GM13977 (cell line): ENCODE measurements around the gene RIBC1.

Experiments
- DNase-seq: peaks from one replicate; pipeline ENCODE4 v3.0.0; 2012; ENCODE audit warnings: low spot score
- CTCF ChIP-seq: IDR thresholded peaks from 2 replicates; pipeline ENCODE4 v1.5.1; 2012; ENCODE audit warnings: mild to moderate bottlenecking, control low read depth; ENCODE audit not compliant: insufficient read depth; ENCODE audit errors: extremely low read depth, missing control alignments
- in situ Hi-C: fragments of 300-500 bp; cut with MboI; formaldehyde crosslinking; loops from one replicate; pipeline ENCODE4 v1.12.0; 2022; ENCODE audit warnings: low sequenced_read_pairs, low pct_unique_long_range_greater_than_20kb, mixed read lengths, inconsistent platforms; ENCODE audit not compliant: unreplicated experiment

RIBC1 gene

GRCh38 chrX:53422861-53423306 lies at the start of gene RIBC1:
Gene RIBC1 (plus strand): TSS chrX:53422873. CDS start chrX:53426277, 3,404 bp downstream.
- DNase-seq: no peak
- no peak for TF ChIP-seq CTCF
- in situ Hi-C loops: no loop called here

- in situ Hi-C loops: no loop called here
- no peak for TF ChIP-seq CTCF
Observed at GRCh38 chrX:53373307-53373706, 49.4 kb upstream of the RIBC1 start.

GRCh38 chrX:53374222-53374820 lies 48.4 kb upstream of the RIBC1 start:
- no peak for DNase-seq
- no peak for TF ChIP-seq CTCF
- in situ Hi-C loops: no loop called here

More at GRCh38 chrX:53373307-53373706, 49.4 kb upstream of the RIBC1 start:
- no peak for DNase-seq

GRCh38 chrX:53374923-53375322 lies 47.8 kb upstream of the RIBC1 start:
- in situ Hi-C loops: no loop called here
- DNase-seq: no peak
- TF ChIP-seq CTCF: no peak

- no peak for DNase-seq
- no peak for TF ChIP-seq CTCF
- in situ Hi-C loops: no loop called here
Observed at GRCh38 chrX:53376888-53377287, 45.8 kb upstream of the RIBC1 start.

- in situ Hi-C loops: no loop called here
- TF ChIP-seq CTCF: no peak
- DNase-seq: no peak
Observed at GRCh38 chrX:53377464-53377863, 45.2 kb upstream of the RIBC1 start.
